HepG2 (cell line): ENCODE data around the gene ERMARD. TPM values are rescaled to one million over a fixed set of nuclear protein-coding genes. Genes with fewer than 3 reads are reported as not detected.

Experiments
- ARID4A ChIP-seq: sonication (generic); formaldehyde crosslinking; IDR thresholded peaks from 2 replicates; pipeline ENCODE4 v1.5.0; 2020; ENCODE audit warnings: mild to moderate bottlenecking, missing genetic modification reagents, borderline replicate concordance
- ATF1 ChIP-seq: IDR thresholded peaks from 2 replicates; pipeline ENCODE4 v1.6.1; 2016; ENCODE audit warnings: mild to moderate bottlenecking, control low read depth
- ATM ChIP-seq: fragments of 450-650 bp; IDR thresholded peaks from 2 replicates; pipeline ENCODE4 v1.7.1; 2017; ENCODE audit warnings: mild to moderate bottlenecking, borderline replicate concordance
- HIVEP1 ChIP-seq: sonication (generic); formaldehyde crosslinking; IDR thresholded peaks from 2 replicates; pipeline ENCODE4 v1.4.0; 2020; ENCODE audit warnings: mild to moderate bottlenecking, missing genetic modification reagents
- HMG20B ChIP-seq: conservative IDR thresholded peaks from 2 replicates; pipeline ENCODE4 v1.6.1; 2016; ENCODE audit warnings: missing genetic modification reagents, missing compliant biosample characterization
- ISL2 ChIP-seq: sonication (generic); formaldehyde crosslinking; IDR thresholded peaks from 2 replicates; pipeline ENCODE4 v1.5.0; 2020; ENCODE audit warnings: missing genetic modification reagents
- MZF1 ChIP-seq: sonication (generic); formaldehyde crosslinking; IDR thresholded peaks from 2 replicates; pipeline ENCODE4 v1.8.1; 2023; ENCODE audit warnings: mild to moderate bottlenecking, missing genetic modification reagents, borderline replicate concordance
- NFATC3 ChIP-seq: sonication (generic); formaldehyde crosslinking; IDR thresholded peaks from 2 replicates; pipeline ENCODE4 v1.5.1; 2020; ENCODE audit warnings: mild to moderate bottlenecking, missing genetic modification reagents
- PCBP2 ChIP-seq: fragments of 200-400 bp; formaldehyde crosslinking; optimal IDR thresholded peaks from 2 replicates; pipeline ENCODE3; 2018; ENCODE audit warnings: low read length, low read depth; ENCODE audit not compliant: poor library complexity, severe bottlenecking
- PHB2 ChIP-seq: fragments of 450-650 bp; IDR thresholded peaks from 2 replicates; pipeline ENCODE4 v1.6.1; 2018; ENCODE audit not compliant: partially characterized antibody
- RAD21 ChIP-seq: fragments of 450-650 bp; formaldehyde crosslinking; IDR thresholded peaks from 2 replicates; pipeline ENCODE4 v1.5.0; 2020; ENCODE audit warnings: mild to moderate bottlenecking
- SOX5 ChIP-seq: IDR thresholded peaks from 2 replicates; pipeline ENCODE4 v1.6.1; 2016; ENCODE audit warnings: borderline replicate concordance
- SRSF1 ChIP-seq: fragments of 200-400 bp; formaldehyde crosslinking; optimal IDR thresholded peaks from 2 replicates; pipeline ENCODE3; 2017; ENCODE audit warnings: mild to moderate bottlenecking, low read depth, low read length, moderate library complexity
- ZBTB1 ChIP-seq: sonication (generic); formaldehyde crosslinking; IDR thresholded peaks from 2 replicates; pipeline ENCODE4 v1.4.0; 2020; ENCODE audit warnings: missing genetic modification reagents, borderline replicate concordance
- ZBTB20 ChIP-seq: sonication (generic); formaldehyde crosslinking; IDR thresholded peaks from 2 replicates; pipeline ENCODE4 v1.8.1; 2023; ENCODE audit warnings: missing genetic modification reagents, low read depth, mild to moderate bottlenecking, borderline replicate concordance
- ZBTB21 ChIP-seq: sonication (generic); formaldehyde crosslinking; IDR thresholded peaks from 2 replicates; pipeline ENCODE4 v1.4.0; 2020; ENCODE audit warnings: missing genetic modification reagents
- ZMYM3 ChIP-seq: sonication (generic); formaldehyde crosslinking; IDR thresholded peaks from 2 replicates; pipeline ENCODE4 v1.5.1; 2020; ENCODE audit warnings: mild to moderate bottlenecking, missing genetic modification reagents
- ZSCAN12 ChIP-seq: sonication (generic); formaldehyde crosslinking; IDR thresholded peaks from 2 replicates; pipeline ENCODE4 v1.9.0; 2021; ENCODE audit warnings: mild to moderate bottlenecking, missing genetic modification reagents
- polyA plus RNA-seq, 8 experiments: library from polyadenylated mRNA; depleted of rRNA in 3 of 8; stranded (reverse) in 7 of 8; unstranded in 1 of 8; fragments of >200 nt; fragmentation: Illumina TruSeq in 4 of 8; extraction: Trizol in 4 of 8; gene quantifications; 2 replicates each; pipeline versions ENCODE4 v1.2.1 to v1.2.3, GENCODE V29; 2011 to 2016; ENCODE audit warnings: low read depth in 4 of 8, missing spikeins in 1 of 8, mixed read lengths in 1 of 8; ENCODE audit not compliant: insufficient read depth in 1 of 8
- total RNA-seq, 5 experiments: library from RNA; depleted of rRNA; stranded (reverse); fragments of >200 nt; fragmentation: Illumina TruSeq; extraction: Trizol; gene quantifications; 2 replicates each; pipeline ENCODE4 v1.2.3, GENCODE V29; 2016; ENCODE audit warnings: low read depth in 1 of 5
- TF ChIP-seq, protein P1 (sequence below): sonication (generic); formaldehyde crosslinking; IDR thresholded peaks from 2 replicates; pipeline ENCODE4 v1.4.0; 2020; ENCODE audit warnings: missing genetic modification reagents
- TF ChIP-seq, protein P2 (sequence below): fragments of 450-650 bp; IDR thresholded peaks from 2 replicates; pipeline ENCODE4 v1.6.1; 2017
- TF ChIP-seq, protein P3 (sequence below): sonication (generic); formaldehyde crosslinking; IDR thresholded peaks from 2 replicates; pipeline ENCODE4 v1.4.0; 2020; ENCODE audit warnings: missing genetic modification reagents

The ERMARD gene
- total and polyA plus RNA-seq, 2 of the 13 experiments (the other 11 are each of a cell fraction or from before 2014, with no cell fraction given): 8.8 to 10.7 TPM

- peak; percentile 28; the same call in 1 of the 2 replicates for TF ChIP-seq ZSCAN12 (CRISPR knock-in tag)
- TF ChIP-seq ZBTB21 (CRISPR knock-in tag): 0 out of 2 replicates have a peak, but pooled peaks have one; percentile 45
- TF ChIP-seq SOX5: peak; percentile 59
- peak; percentile 40 for TF ChIP-seq HMG20B (CRISPR knock-in tag)
- TF ChIP-seq, protein P1, sequence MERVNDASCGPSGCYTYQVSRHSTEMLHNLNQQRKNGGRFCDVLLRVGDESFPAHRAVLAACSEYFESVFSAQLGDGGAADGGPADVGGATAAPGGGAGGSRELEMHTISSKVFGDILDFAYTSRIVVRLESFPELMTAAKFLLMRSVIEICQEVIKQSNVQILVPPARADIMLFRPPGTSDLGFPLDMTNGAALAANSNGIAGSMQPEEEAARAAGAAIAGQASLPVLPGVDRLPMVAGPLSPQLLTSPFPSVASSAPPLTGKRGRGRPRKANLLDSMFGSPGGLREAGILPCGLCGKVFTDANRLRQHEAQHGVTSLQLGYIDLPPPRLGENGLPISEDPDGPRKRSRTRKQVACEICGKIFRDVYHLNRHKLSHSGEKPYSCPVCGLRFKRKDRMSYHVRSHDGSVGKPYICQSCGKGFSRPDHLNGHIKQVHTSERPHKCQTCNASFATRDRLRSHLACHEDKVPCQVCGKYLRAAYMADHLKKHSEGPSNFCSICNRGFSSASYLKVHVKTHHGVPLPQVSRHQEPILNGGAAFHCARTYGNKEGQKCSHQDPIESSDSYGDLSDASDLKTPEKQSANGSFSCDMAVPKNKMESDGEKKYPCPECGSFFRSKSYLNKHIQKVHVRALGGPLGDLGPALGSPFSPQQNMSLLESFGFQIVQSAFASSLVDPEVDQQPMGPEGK (CRISPR knock-in tag): no peak; the same call in 1 of the 2 replicates
- TF ChIP-seq PCBP2: no peak
- no peak for TF ChIP-seq PHB2
- TF ChIP-seq ISL2 (CRISPR knock-in tag): peak; percentile 60; the same call in 1 of the 2 replicates
- peak; percentile 85 for TF ChIP-seq SRSF1
- TF ChIP-seq, protein P2, sequence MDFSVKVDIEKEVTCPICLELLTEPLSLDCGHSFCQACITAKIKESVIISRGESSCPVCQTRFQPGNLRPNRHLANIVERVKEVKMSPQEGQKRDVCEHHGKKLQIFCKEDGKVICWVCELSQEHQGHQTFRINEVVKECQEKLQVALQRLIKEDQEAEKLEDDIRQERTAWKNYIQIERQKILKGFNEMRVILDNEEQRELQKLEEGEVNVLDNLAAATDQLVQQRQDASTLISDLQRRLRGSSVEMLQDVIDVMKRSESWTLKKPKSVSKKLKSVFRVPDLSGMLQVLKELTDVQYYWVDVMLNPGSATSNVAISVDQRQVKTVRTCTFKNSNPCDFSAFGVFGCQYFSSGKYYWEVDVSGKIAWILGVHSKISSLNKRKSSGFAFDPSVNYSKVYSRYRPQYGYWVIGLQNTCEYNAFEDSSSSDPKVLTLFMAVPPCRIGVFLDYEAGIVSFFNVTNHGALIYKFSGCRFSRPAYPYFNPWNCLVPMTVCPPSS: no peak
- TF ChIP-seq MZF1 (CRISPR knock-in tag): no peak; the same call in 1 of the 2 replicates
- TF ChIP-seq ZMYM3 (CRISPR knock-in tag): no peak
- 0 out of 2 replicates have a peak, but pooled peaks have one; percentile 17 for TF ChIP-seq NFATC3 (CRISPR knock-in tag)
- no peak for TF ChIP-seq ZBTB1 (CRISPR knock-in tag)
- TF ChIP-seq ATM: no peak
- TF ChIP-seq ATF1 (CRISPR knock-in tag): no peak; the same call in 1 of the 2 replicates
- TF ChIP-seq HIVEP1 (CRISPR knock-in tag): peak; percentile 66
- peak; percentile 99 for TF ChIP-seq RAD21
- no peak for TF ChIP-seq ZBTB20 (CRISPR knock-in tag)
- peak; percentile 86 for TF ChIP-seq ARID4A (CRISPR knock-in tag)
- TF ChIP-seq, protein P3, sequence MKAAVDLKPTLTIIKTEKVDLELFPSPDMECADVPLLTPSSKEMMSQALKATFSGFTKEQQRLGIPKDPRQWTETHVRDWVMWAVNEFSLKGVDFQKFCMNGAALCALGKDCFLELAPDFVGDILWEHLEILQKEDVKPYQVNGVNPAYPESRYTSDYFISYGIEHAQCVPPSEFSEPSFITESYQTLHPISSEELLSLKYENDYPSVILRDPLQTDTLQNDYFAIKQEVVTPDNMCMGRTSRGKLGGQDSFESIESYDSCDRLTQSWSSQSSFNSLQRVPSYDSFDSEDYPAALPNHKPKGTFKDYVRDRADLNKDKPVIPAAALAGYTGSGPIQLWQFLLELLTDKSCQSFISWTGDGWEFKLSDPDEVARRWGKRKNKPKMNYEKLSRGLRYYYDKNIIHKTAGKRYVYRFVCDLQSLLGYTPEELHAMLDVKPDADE (CRISPR knock-in tag): no peak
Measured at GRCh38 chr6:169789944-169790927, 38.8 kb downstream of the ERMARD start (continued).
